Measurements from ENCODE around the gene ZBTB38. TPM values are rescaled to one million over a fixed set of nuclear protein-coding genes. Genes with fewer than 3 reads are reported as not detected.

The ZBTB38 gene
- total RNA-seq, 1 experiment from 2014 or later: 12.3 TPM

- TF ChIP-seq CBFB (CRISPR knock-in tag; IDR thresholded peaks at IDR 0.05; ENCODE audit: low read depth) (no peak), ZNF396 (CRISPR knock-in tag; IDR thresholded peaks at IDR 0.05; ENCODE audit: borderline replicate concordance) (no peak), ESRRA (CRISPR knock-in tag; IDR thresholded peaks at IDR 0.05; ENCODE audit: borderline replicate concordance) (no peak), AFF4 (CRISPR knock-in tag; IDR thresholded peaks at IDR 0.05; ENCODE audit: borderline replicate concordance) (no peak)
Measured at GRCh38 chr3:141411251-141411771, 43.0 kb downstream of the ZBTB38 start (continued).

- CTCF ChIA-PET: interaction anchor here (1.0 to 3.6 kb wide), 8 partner anchors 10 to 104 kb away, joined by 3 to 14 read pairs (median 4); no protein-coding TSS in a partner anchor
- DNase-seq (ENCODE audit: low spot score): no peak
Measured at GRCh38 chr3:141412087-141412935, 44.0 kb downstream of the ZBTB38 start.

GRCh38 chr3:141412936-141413354 lies 44.6 kb downstream of the ZBTB38 start:
- Mint-ChIP-seq H3K4me3 (no peak overlapping the region), H3K27ac (no peak overlapping the region), H3K36me3 (no peaks in the 10 kb centered on the region), H3K9me3 (no peaks in the 10 kb centered on the region), H3K4me1 (peaks cover 29% of the 10 kb centered on the region), H3K27me3 (ENCODE audit: low read depth) (peaks cover 26% of the 10 kb centered on the region)
- ATAC-seq (peak; percentile 62), DNase-seq (ENCODE audit: low spot score) (no peak)
- TF ChIP-seq ZNF232 (CRISPR knock-in tag; IDR thresholded peaks at IDR 0.05) (no peak), GABPB1 (CRISPR knock-in tag; IDR thresholded peaks at IDR 0.05) (peak; percentile 75)
- ChIA-PET POLR2A (interaction anchor here (0.6 to 0.8 kb wide), 2 partner anchors 12 to 64 kb away, joined by 3 to 6 read pairs; no protein-coding TSS in a partner anchor), CTCF (interaction anchor here (1.0 to 3.6 kb wide), 8 partner anchors 10 to 105 kb away, joined by 3 to 14 read pairs (median 4); no protein-coding TSS in a partner anchor)

More at GRCh38 chr3:141412087-141412935, 44.0 kb downstream of the ZBTB38 start:
- Mint-ChIP-seq H3K4me1 (peaks cover 29% of the 10 kb centered on the region), H3K4me3 (no peak overlapping the region), H3K27ac (peak overlapping the region; percentile 34), H3K27me3 (ENCODE audit: low read depth) (peaks cover 31% of the 10 kb centered on the region), H3K9me3 (no peaks in the 10 kb centered on the region), H3K36me3 (no peaks in the 10 kb centered on the region)
- peak; percentile 62; the same call in 1 of the 2 replicates for ATAC-seq
- POLR2A ChIA-PET: interaction anchor here (0.6 to 0.8 kb wide), 3 partner anchors 11 to 64 kb away, joined by 3 to 6 read pairs (median 3); no protein-coding TSS in a partner anchor
- TF ChIP-seq HMGXB4 (CRISPR knock-in tag; IDR thresholded peaks at IDR 0.05): no peak

GRCh38 chr3:141413391-141413790 lies 45.1 kb downstream of the ZBTB38 start:
- H3K4me1 Mint-ChIP-seq: peaks cover 29% of the 10 kb centered on the region
- no peak for ATAC-seq
- POLR2A ChIA-PET: no interaction called here
- no peak for TF ChIP-seq ARID4B (CRISPR knock-in tag; IDR thresholded peaks at IDR 0.05; ENCODE audit: borderline replicate concordance)
- TF ChIP-seq ZNF138 (CRISPR knock-in tag; conservative IDR thresholded peaks at IDR 0.05): no peak
- no peak for TF ChIP-seq TEAD4 (CRISPR knock-in tag; IDR thresholded peaks at IDR 0.05)
- no peak for TF ChIP-seq ZNF532 (CRISPR knock-in tag; IDR thresholded peaks at IDR 0.05; ENCODE audit: borderline replicate concordance)
- no peak for TF ChIP-seq ETV6 (CRISPR knock-in tag; IDR thresholded peaks at IDR 0.05)

More at GRCh38 chr3:141413391-141413790, 45.1 kb downstream of the ZBTB38 start:
- no peak overlapping the region for H3K4me3 Mint-ChIP-seq
- H3K27me3 Mint-ChIP-seq (ENCODE audit: low read depth): peaks cover 22% of the 10 kb centered on the region
- CTCF ChIA-PET: interaction anchor here (1.0 to 3.6 kb wide), 5 partner anchors 28 to 105 kb away, joined by 3 to 14 read pairs (median 4); no protein-coding TSS in a partner anchor
- no peak for DNase-seq (ENCODE audit: low spot score)
- H3K36me3 Mint-ChIP-seq: no peaks in the 10 kb centered on the region
- no peak overlapping the region for H3K27ac Mint-ChIP-seq
- H3K9me3 Mint-ChIP-seq: no peaks in the 10 kb centered on the region
